DOHH2 (cell line): Measurements from ENCODE around the gene RNF217.

ENCODE experiments used
- CTCF ChIP-seq: fragments of 200-600 bp; sonication (generic); IDR thresholded peaks from one replicate; pipeline ENCODE4 v1.5.1; 2014; ENCODE audit warnings: antibody characterized with exemption, mild to moderate bottlenecking, low read depth, low read length; ENCODE audit not compliant: poor library complexity, severe bottlenecking
- EZH2phosphoT487 ChIP-seq: fragments of 200-600 bp; sonication (generic); IDR thresholded peaks from 2 replicates; pipeline ENCODE4 v1.6.1; 2017; ENCODE audit warnings: borderline replicate concordance, mild to moderate bottlenecking, antibody characterized with exemption, low read length, moderate library complexity, mixed read lengths

- TF ChIP-seq CTCF (no peak), EZH2phosphoT487 (no peak)
Measured at GRCh38 chr6:125094563-125094962, 132.3 kb downstream of the RNF217 start.
